Measurements from ENCODE around the gene PLEKHO1. TPM values are rescaled to one million over a fixed set of nuclear protein-coding genes. Genes with fewer than 3 reads are reported as not detected.

PLEKHO1 gene
- total RNA-seq, 1 experiment from 2014 or later, result 27.0 TPM

- DNase-seq (ENCODE audit: low spot score) (peak; percentile 82), ATAC-seq (peak; percentile 25)
- Mint-ChIP-seq H3K4me3 (no peak overlapping the region), H3K4me1 (peaks cover 38% of the 10 kb centered on the region), H3K27me3 (ENCODE audit: low read depth) (no peaks in the 10 kb centered on the region), H3K36me3 (no peaks in the 10 kb centered on the region), H3K27ac (0 out of 2 replicates have a peak overlapping the region, but pooled peaks have one; percentile 19), H3K9me3 (no peaks in the 10 kb centered on the region)
- CTCF ChIA-PET, result interaction anchor here (0.8 to 2.2 kb wide), 12 partner anchors 16 to 367 kb away, joined by 3 to 22 read pairs (median 3); partner anchors contain the start of gene PLEKHO1
- 0 out of 2 replicates have a peak, but pooled peaks have one; percentile 40 for TF ChIP-seq ERG (CRISPR knock-in tag; IDR thresholded peaks at IDR 0.05)
- TF ChIP-seq USF1 (CRISPR knock-in tag; IDR thresholded peaks at IDR 0.05), result no peak
- POLR2A ChIA-PET, result interaction anchor here (1.0 kb wide), 1 partner anchor 278 kb away, joined by 4 read pairs; a partner anchor contains a TSS
Observed at GRCh38 chr1:150165622-150166612, 16.2 kb downstream of the PLEKHO1 start.

GRCh38 chr1:150168960-150169601 lies 19.4 kb downstream of the PLEKHO1 start:
- Mint-ChIP-seq H3K36me3 (no peaks in the 10 kb centered on the region), H3K27me3 (ENCODE audit: low read depth) (no peaks in the 10 kb centered on the region), H3K27ac (no peak overlapping the region), H3K4me3 (no peak overlapping the region), H3K4me1 (peaks cover 7% of the 10 kb centered on the region), H3K9me3 (no peaks in the 10 kb centered on the region)
- ATAC-seq (peak; percentile 76), DNase-seq (ENCODE audit: low spot score) (peak; percentile 83)
- POLR2A ChIA-PET, result no interaction called here
- TF ChIP-seq CTCF (IDR thresholded peaks at IDR 0.05) (peak; percentile 64), CREM (CRISPR knock-in tag; IDR thresholded peaks at IDR 0.05) (no peak)
- CTCF ChIA-PET, result interaction anchor here (0.6 to 3.8 kb wide), 17 partner anchors 9 to 347 kb away, joined by 3 to 21 read pairs (median 5); partner anchors contain the start of genes PLEKHO1 and VPS45

- POLR2A ChIA-PET, result interaction anchor here (1.1 to 1.8 kb wide), 2 partner anchors 8 to 284 kb away, joined by 3 to 5 read pairs; a partner anchor contains a TSS
- TF ChIP-seq SMAD4 (CRISPR knock-in tag; IDR thresholded peaks at IDR 0.05), result no peak
- TF ChIP-seq ZNF671 (CRISPR knock-in tag; IDR thresholded peaks at IDR 0.05), result no peak
- no peak for TF ChIP-seq NR1H2 (CRISPR knock-in tag; IDR thresholded peaks at IDR 0.05)
- TF ChIP-seq MXD4 (CRISPR knock-in tag; IDR thresholded peaks at IDR 0.05; ENCODE audit: borderline replicate concordance), result no peak
- Mint-ChIP-seq H3K27ac (no peak overlapping the region; the same call in 1 of the 2 replicates), H3K9me3 (no peaks in the 10 kb centered on the region), H3K36me3 (no peaks in the 10 kb centered on the region), H3K27me3 (ENCODE audit: low read depth) (no peaks in the 10 kb centered on the region), H3K4me1 (no peaks in the 10 kb centered on the region), H3K4me3 (no peak overlapping the region)
- DNase-seq (ENCODE audit: low spot score) (no peak), ATAC-seq (no peak)
- CTCF ChIA-PET, result interaction anchor here (3.8 kb wide), 1 partner anchor 15 kb away, joined by 21 read pairs; no protein-coding TSS in a partner anchor
Observed at GRCh38 chr1:150171801-150172200, 22.1 kb downstream of the PLEKHO1 start.

- DNase-seq (ENCODE audit: low spot score) (no peak), ATAC-seq (peak; percentile 32; the same call in 1 of the 2 replicates)
- Mint-ChIP-seq H3K27ac (no peak overlapping the region), H3K4me3 (no peak overlapping the region), H3K36me3 (no peaks in the 10 kb centered on the region), H3K9me3 (no peaks in the 10 kb centered on the region), H3K27me3 (ENCODE audit: low read depth) (no peaks in the 10 kb centered on the region), H3K4me1 (no peaks in the 10 kb centered on the region)
- TF ChIP-seq ZNF416 (CRISPR knock-in tag; IDR thresholded peaks at IDR 0.05) (no peak), CREM (CRISPR knock-in tag; IDR thresholded peaks at IDR 0.05) (no peak), PRRX2 (CRISPR knock-in tag; IDR thresholded peaks at IDR 0.05) (no peak)
- ChIA-PET POLR2A (interaction anchor here (0.6 kb wide), 1 partner anchor 81 kb away, joined by 3 read pairs; no protein-coding TSS in a partner anchor), CTCF (interaction anchor here (1.0 kb wide), 1 partner anchor 14 kb away, joined by 4 read pairs; no protein-coding TSS in a partner anchor)
Observed at GRCh38 chr1:150173141-150173585, 23.4 kb downstream of the PLEKHO1 start.
